GM12892 (cell line): ENCODE results near the gene BCKDK.

Source experiments
- POLR2A ChIP-seq: IDR thresholded peaks from 2 replicates; pipeline ENCODE4 v1.6.1; 2011; ENCODE audit warnings: low read depth, low read length, control low read depth
- POLR2AphosphoS5 ChIP-seq: IDR thresholded peaks from 2 replicates; pipeline ENCODE4 v1.6.1; 2011; ENCODE audit warnings: low read depth, low read length, control low read depth
- TAF1 ChIP-seq: IDR thresholded peaks from 2 replicates; pipeline ENCODE4 v1.6.1; 2011; ENCODE audit warnings: low read depth, mild to moderate bottlenecking, control low read depth, low read length, borderline replicate concordance

GRCh38 chr16:31138621-31139578, 30.7 kb downstream of the BCKDK start:
- TF ChIP-seq POLR2A (no peak), POLR2AphosphoS5 (no peak), TAF1 (no peak)
